Measurements from ENCODE around the gene ROR2.

Gene ROR2

GRCh38 chr9:91937727-91938126, 12.3 kb downstream of the ROR2 start:
- no peak overlapping the region for H2AFZ ChIP-seq (ENCODE audit: low read depth, low read length)
- ATAC-seq (ENCODE audit: insufficient read depth, low read depth) (no peak), DNase-seq (no peak)
- no peaks in the 10 kb centered on the region for H4K20me1 ChIP-seq (ENCODE audit: insufficient read depth, low read length)
- no peaks in the 10 kb centered on the region for H3K36me3 ChIP-seq (ENCODE audit: insufficient read depth, low read length)
- no peak overlapping the region for H3K9ac ChIP-seq (ENCODE audit: low read depth, low read length)
- H3K9me3 ChIP-seq (ENCODE audit: insufficient read depth, low read length, severe bottlenecking): no peaks in the 10 kb centered on the region
- no peak overlapping the region for H3K4me3 ChIP-seq (ENCODE audit: low read depth in 1 of 2, low read length in 2 of 2)
- H3K79me2 ChIP-seq (ENCODE audit: insufficient read depth, low read length): no peaks in the 10 kb centered on the region
- H3K4me1 ChIP-seq (ENCODE audit: insufficient read depth, low read length): no peaks in the 10 kb centered on the region
- H3K27me3 ChIP-seq (ENCODE audit: insufficient read depth, low read length, poor library complexity): no peaks in the 10 kb centered on the region
- no peak for TF ChIP-seq EZH2 (IDR thresholded peaks at IDR 0.05; ENCODE audit: borderline replicate concordance, low read depth, low read length, severe bottlenecking)
- H3K27ac ChIP-seq (ENCODE audit: low read length): no peak overlapping the region
- H3K4me2 ChIP-seq (ENCODE audit: insufficient read depth, low read length): no peak overlapping the region

GRCh38 chr9:91937056-91937455, 13.0 kb downstream of the ROR2 start:
- no peaks in the 10 kb centered on the region for H3K36me3 ChIP-seq (ENCODE audit: insufficient read depth, low read length)
- no peaks in the 10 kb centered on the region for H4K20me1 ChIP-seq (ENCODE audit: insufficient read depth, low read length)
- DNase-seq (no peak), ATAC-seq (ENCODE audit: insufficient read depth, low read depth) (no peak)
- no peaks in the 10 kb centered on the region for H3K9me3 ChIP-seq (ENCODE audit: insufficient read depth, low read length, severe bottlenecking)
- H3K27ac ChIP-seq (ENCODE audit: low read length): no peak overlapping the region
- TF ChIP-seq EZH2 (IDR thresholded peaks at IDR 0.05; ENCODE audit: borderline replicate concordance, low read depth, low read length, severe bottlenecking) (no peak), CTCF (IDR thresholded peaks at IDR 0.05; ENCODE audit: borderline replicate concordance, extremely low read depth, low read length, poor library complexity, severe bottlenecking) (no peak)
- no peak overlapping the region for H3K4me3 ChIP-seq (ENCODE audit: low read depth in 1 of 2, low read length in 2 of 2)
- H3K9ac ChIP-seq (ENCODE audit: low read depth, low read length): no peak overlapping the region
- H2AFZ ChIP-seq (ENCODE audit: low read depth, low read length): no peak overlapping the region
- no peak overlapping the region for H3K4me2 ChIP-seq (ENCODE audit: insufficient read depth, low read length)
- H3K27me3 ChIP-seq (ENCODE audit: insufficient read depth, low read length, poor library complexity): no peaks in the 10 kb centered on the region
- no peaks in the 10 kb centered on the region for H3K4me1 ChIP-seq (ENCODE audit: insufficient read depth, low read length)
- H3K79me2 ChIP-seq (ENCODE audit: insufficient read depth, low read length): no peaks in the 10 kb centered on the region

- no peak overlapping the region for H3K4me3 ChIP-seq (ENCODE audit: low read depth in 1 of 2, low read length in 2 of 2)
- DNase-seq (no peak), ATAC-seq (ENCODE audit: insufficient read depth, low read depth) (no peak)
- H3K27ac ChIP-seq (ENCODE audit: low read length): no peak overlapping the region
- no peak overlapping the region for H3K4me2 ChIP-seq (ENCODE audit: insufficient read depth, low read length)
- no peak overlapping the region for H2AFZ ChIP-seq (ENCODE audit: low read depth, low read length)
- H3K9me3 ChIP-seq (ENCODE audit: insufficient read depth, low read length, severe bottlenecking): peaks cover 4% of the 10 kb centered on the region
- TF ChIP-seq CTCF (IDR thresholded peaks at IDR 0.05; ENCODE audit: borderline replicate concordance, extremely low read depth, low read length, poor library complexity, severe bottlenecking): no peak
- no peak for TF ChIP-seq EZH2 (IDR thresholded peaks at IDR 0.05; ENCODE audit: borderline replicate concordance, low read depth, low read length, severe bottlenecking)
- H3K79me2 ChIP-seq (ENCODE audit: insufficient read depth, low read length): no peaks in the 10 kb centered on the region
- no peaks in the 10 kb centered on the region for H3K4me1 ChIP-seq (ENCODE audit: insufficient read depth, low read length)
- no peaks in the 10 kb centered on the region for H3K27me3 ChIP-seq (ENCODE audit: insufficient read depth, low read length, poor library complexity)
- H3K36me3 ChIP-seq (ENCODE audit: insufficient read depth, low read length): no peaks in the 10 kb centered on the region
- H4K20me1 ChIP-seq (ENCODE audit: insufficient read depth, low read length): no peaks in the 10 kb centered on the region
- no peak overlapping the region for H3K9ac ChIP-seq (ENCODE audit: low read depth, low read length)
Observed at GRCh38 chr9:91935805-91936514, 14.1 kb downstream of the ROR2 start.

- Histone ChIP-seq H4K20me1 (ENCODE audit: insufficient read depth, low read length) (no peaks in the 10 kb centered on the region), H2AFZ (ENCODE audit: low read depth, low read length) (no peak overlapping the region), H3K4me1 (ENCODE audit: insufficient read depth, low read length) (no peaks in the 10 kb centered on the region), H3K27me3 (ENCODE audit: insufficient read depth, low read length, poor library complexity) (no peaks in the 10 kb centered on the region), H3K27ac (ENCODE audit: low read length) (no peak overlapping the region), H3K36me3 (ENCODE audit: insufficient read depth, low read length) (no peaks in the 10 kb centered on the region), H3K9ac (ENCODE audit: low read depth, low read length) (no peak overlapping the region), H3K4me3 (ENCODE audit: low read depth in 1 of 2, low read length in 2 of 2) (no peak overlapping the region), H3K4me2 (ENCODE audit: insufficient read depth, low read length) (no peak overlapping the region), H3K79me2 (ENCODE audit: insufficient read depth, low read length) (no peaks in the 10 kb centered on the region), H3K9me3 (ENCODE audit: insufficient read depth, low read length, severe bottlenecking) (peaks cover 10% of the 10 kb centered on the region)
- DNase-seq: no peak
- ATAC-seq (ENCODE audit: insufficient read depth, low read depth): no peak
- TF ChIP-seq EZH2 (IDR thresholded peaks at IDR 0.05; ENCODE audit: borderline replicate concordance, low read depth, low read length, severe bottlenecking): no peak
- no peak for TF ChIP-seq CTCF (IDR thresholded peaks at IDR 0.05; ENCODE audit: borderline replicate concordance, extremely low read depth, low read length, poor library complexity, severe bottlenecking)
Observed at GRCh38 chr9:91935066-91935749, 14.8 kb downstream of the ROR2 start.
